Subcutaneous adipose tissue (tissue), 4 donors: ENCODE data around the gene MAEL. TPM values are rescaled to one million over a fixed set of nuclear protein-coding genes. Genes with fewer than 3 reads are reported as not detected.

Experiments used
- total RNA-seq, 4 donors: library from RNA; depleted of rRNA; stranded (reverse); fragments of >200 nt; gene quantifications; one replicate each; pipeline ENCODE4 v1.1.0, GENCODE V29; 2016
- TF ChIP-seq, protein P1 (sequence below): fragments of 450-650 bp; IDR thresholded peaks from one replicate; pipeline ENCODE4 v1.5.1; 2016; ENCODE audit warnings: low read depth, mild to moderate bottlenecking, control low read depth, antibody characterized with exemption, moderate library complexity

The MAEL gene
- total RNA-seq, 4 donors from 2014 or later = 0.33 TPM; not detected in 3

DNA sequence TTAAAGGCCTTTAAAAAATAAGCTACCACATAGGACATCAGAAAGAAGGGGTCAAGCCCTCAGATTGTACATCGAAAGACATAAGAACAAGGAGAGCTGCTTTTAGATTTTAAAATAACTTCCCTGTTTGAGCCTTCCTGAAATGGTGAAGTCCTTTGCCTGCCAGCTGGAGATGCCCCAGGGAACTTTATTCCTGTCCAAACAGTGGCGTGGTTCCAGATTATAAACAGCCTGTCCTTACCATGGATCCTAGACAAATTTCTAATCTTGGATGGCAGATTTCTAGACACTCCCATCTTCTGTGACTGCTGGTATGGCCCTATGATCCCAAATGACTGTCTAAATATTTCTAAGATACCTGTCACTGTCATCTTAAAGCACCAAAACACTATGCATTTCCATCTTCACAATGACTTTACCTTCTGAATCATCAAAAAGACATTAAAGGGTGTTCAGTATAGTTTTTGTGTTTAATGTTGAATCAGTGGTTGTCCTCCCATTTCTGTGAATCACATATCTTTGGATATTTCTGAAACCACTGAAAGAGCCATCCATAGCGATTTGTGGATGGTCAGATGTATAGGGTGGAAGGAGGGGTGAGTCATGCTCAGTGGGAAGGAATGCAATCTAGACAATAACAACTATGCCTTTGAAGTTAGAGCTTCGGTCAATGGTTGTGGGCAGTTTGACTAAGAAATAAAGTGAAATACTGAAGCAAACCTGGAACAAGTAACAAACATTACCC, 36.9 kb upstream of the MAEL start:
- TF ChIP-seq, protein P1, sequence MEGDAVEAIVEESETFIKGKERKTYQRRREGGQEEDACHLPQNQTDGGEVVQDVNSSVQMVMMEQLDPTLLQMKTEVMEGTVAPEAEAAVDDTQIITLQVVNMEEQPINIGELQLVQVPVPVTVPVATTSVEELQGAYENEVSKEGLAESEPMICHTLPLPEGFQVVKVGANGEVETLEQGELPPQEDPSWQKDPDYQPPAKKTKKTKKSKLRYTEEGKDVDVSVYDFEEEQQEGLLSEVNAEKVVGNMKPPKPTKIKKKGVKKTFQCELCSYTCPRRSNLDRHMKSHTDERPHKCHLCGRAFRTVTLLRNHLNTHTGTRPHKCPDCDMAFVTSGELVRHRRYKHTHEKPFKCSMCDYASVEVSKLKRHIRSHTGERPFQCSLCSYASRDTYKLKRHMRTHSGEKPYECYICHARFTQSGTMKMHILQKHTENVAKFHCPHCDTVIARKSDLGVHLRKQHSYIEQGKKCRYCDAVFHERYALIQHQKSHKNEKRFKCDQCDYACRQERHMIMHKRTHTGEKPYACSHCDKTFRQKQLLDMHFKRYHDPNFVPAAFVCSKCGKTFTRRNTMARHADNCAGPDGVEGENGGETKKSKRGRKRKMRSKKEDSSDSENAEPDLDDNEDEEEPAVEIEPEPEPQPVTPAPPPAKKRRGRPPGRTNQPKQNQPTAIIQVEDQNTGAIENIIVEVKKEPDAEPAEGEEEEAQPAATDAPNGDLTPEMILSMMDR = no peak

DNA sequence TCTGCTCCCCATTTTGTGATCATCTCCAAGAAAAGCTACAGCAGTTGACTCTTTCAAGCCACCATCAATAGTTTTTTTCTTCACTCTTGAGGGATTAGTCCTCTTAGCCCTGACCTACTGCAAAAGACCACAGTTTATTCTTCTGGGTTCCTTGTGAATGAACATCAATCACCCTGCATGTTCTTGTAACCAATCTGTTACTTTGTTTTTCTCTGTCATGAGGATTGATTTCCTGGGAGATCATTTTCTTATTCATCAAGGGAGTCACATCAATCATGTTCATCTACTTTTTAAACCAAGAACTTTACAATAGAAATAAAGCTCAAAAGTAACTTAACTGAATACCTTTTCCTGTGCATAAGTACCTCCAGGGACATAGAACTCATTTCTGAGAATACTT, 35.6 kb upstream of the MAEL start:
- TF ChIP-seq, protein P1 = no peak

DNA sequence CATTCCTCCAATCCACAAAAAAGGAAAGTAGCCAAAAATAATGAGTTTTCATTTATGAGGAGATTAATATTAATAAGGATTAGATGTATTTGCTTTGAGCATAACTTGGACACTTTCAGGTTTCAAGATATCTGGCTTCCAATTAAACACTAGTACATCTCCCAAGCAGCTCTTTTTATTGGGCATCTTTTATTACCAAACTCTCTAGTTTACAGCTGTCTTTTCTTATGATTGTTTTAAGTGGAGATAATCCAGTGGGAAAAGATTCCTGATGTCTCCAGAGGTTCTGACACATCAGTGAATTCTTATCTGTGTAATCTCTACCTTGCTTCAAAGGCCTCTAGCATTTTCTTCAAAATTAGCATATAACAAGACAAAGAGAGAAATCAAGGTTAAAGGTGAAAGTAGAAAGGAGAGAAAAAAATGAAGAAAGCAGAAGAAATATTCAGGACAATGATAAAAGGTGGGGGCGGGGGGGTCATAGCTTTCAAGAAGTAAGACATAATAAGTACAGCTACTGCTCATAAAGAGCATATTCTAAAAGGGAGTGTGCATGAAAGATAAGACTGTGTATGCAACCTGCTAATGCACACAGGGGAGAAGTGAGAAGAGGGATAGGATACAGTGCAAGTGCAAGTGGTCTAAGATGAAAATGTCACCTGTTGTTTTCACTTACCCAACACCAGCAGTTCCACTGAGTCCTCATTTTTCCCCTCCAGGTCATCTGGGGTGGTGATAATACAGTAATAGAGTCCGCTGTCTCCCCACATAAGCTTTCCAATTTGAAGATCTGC, 32.8 kb upstream of the MAEL start:
- TF ChIP-seq, protein P1 = no peak

GRCh38 chr1:166956872-166957271, 32.2 kb upstream of the MAEL start:
- TF ChIP-seq, protein P1 = no peak

GRCh38 chr1:166960858-166961474, 28.1 kb upstream of the MAEL start:
- TF ChIP-seq, protein P1 = no peak

GRCh38 chr1:166969074-166969677, 19.9 kb upstream of the MAEL start:
- TF ChIP-seq, protein P1 = no peak

DNA sequence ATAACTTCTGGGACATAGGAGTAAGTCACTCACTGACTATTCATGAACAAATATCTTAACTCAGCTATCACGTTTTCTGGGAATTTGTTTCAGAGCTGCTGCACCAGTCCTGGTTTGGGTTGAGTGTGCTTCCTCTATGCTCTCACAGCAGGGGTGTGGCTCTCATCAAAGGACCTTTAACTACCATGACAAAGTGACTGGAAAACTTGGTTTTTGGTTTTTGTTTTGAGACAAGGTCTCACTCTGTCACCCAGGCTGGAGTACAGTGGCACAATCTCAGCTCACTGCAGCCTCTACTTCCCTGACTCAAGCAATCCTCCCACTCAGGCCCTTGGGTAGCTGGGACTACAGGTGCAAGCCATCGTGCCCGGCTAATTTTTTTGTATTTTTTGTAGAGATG, 17.8 kb upstream of the MAEL start:
- TF ChIP-seq, protein P1 = no peak
